H9 (cell line): ENCODE data around the gene TIAM2. TPM values are rescaled to one million over a fixed set of nuclear protein-coding genes. Genes with fewer than 3 reads are reported as not detected.

Experiments used
- DNase-seq: peaks from one replicate; pipeline ENCODE4 v3.0.0-alpha.2; 2017
- H2AFZ ChIP-seq: one replicate; pipeline ENCODE4 v1.6.1; 2013; ENCODE audit warnings: mild to moderate bottlenecking, low read length, control low read depth, moderate library complexity
- H2AK5ac ChIP-seq: 2 replicates; pipeline ENCODE4 v1.6.1; 2013; ENCODE audit warnings: low read length, control low read depth, mixed read lengths; ENCODE audit not compliant: insufficient read length
- H2BK120ac ChIP-seq: one replicate; pipeline ENCODE4 v1.6.1; 2013; ENCODE audit warnings: low read depth, mild to moderate bottlenecking, low read length, control low read depth, inconsistent platforms; ENCODE audit not compliant: poor library complexity, severe bottlenecking
- H2BK12ac ChIP-seq: 2 replicates; pipeline ENCODE4 v1.6.1; 2013; ENCODE audit warnings: low read length, control low read depth, mixed read lengths, low read depth; ENCODE audit not compliant: insufficient read length
- H2BK15ac ChIP-seq: 2 replicates; pipeline ENCODE4 v1.6.1; 2013; ENCODE audit warnings: low read depth, low read length, control low read depth
- H2BK20ac ChIP-seq: one replicate; pipeline ENCODE4 v1.6.1; 2013; ENCODE audit warnings: low read depth, mild to moderate bottlenecking, low read length, control low read depth, inconsistent platforms; ENCODE audit not compliant: poor library complexity, severe bottlenecking
- H2BK5ac ChIP-seq: 2 replicates; pipeline ENCODE4 v1.6.1; 2013; ENCODE audit warnings: low read length, control low read depth, mixed read lengths; ENCODE audit not compliant: insufficient read length
- H3K14ac ChIP-seq: 2 replicates; pipeline ENCODE4 v1.6.1; 2013; ENCODE audit warnings: low read length, control low read depth; ENCODE audit not compliant: insufficient read depth
- H3K18ac ChIP-seq: 2 replicates; pipeline ENCODE4 v1.6.1; 2013; ENCODE audit warnings: low read depth, mild to moderate bottlenecking, mixed read lengths, low read length, control low read depth; ENCODE audit not compliant: insufficient read length
- H3K23ac ChIP-seq: 2 replicates; pipeline ENCODE4 v1.6.1; 2013; ENCODE audit warnings: low read length, control low read depth, mixed read lengths, low read depth; ENCODE audit not compliant: insufficient read length
- H3K23me2 ChIP-seq: 2 replicates; pipeline ENCODE4 v1.6.1; 2013; ENCODE audit warnings: low read depth, mild to moderate bottlenecking, mixed read lengths, low read length, control low read depth; ENCODE audit not compliant: insufficient read length, poor library complexity, severe bottlenecking
- H3K27ac ChIP-seq: 2 replicates; pipeline ENCODE4 v1.5.1; 2013; ENCODE audit warnings: low read length, control low read depth, mixed read lengths, low read depth; ENCODE audit not compliant: insufficient read length
- H3K27me3 ChIP-seq: 2 replicates; pipeline ENCODE4 v1.6.1; 2013; ENCODE audit warnings: low read length, control low read depth, inconsistent platforms; ENCODE audit not compliant: insufficient read depth
- H3K4ac ChIP-seq: 2 replicates; pipeline ENCODE4 v1.6.1; 2013; ENCODE audit warnings: low read depth, mild to moderate bottlenecking, control low read depth, inconsistent platforms, low read length, moderate library complexity
- H3K4me1 ChIP-seq: 2 replicates; pipeline ENCODE4 v1.6.1; 2013; ENCODE audit warnings: low read length, control low read depth, inconsistent platforms; ENCODE audit not compliant: insufficient read depth
- H3K4me2 ChIP-seq: 2 replicates; pipeline ENCODE4 v1.6.1; 2013; ENCODE audit warnings: low read length, control low read depth, mixed read lengths; ENCODE audit not compliant: insufficient read length, insufficient read depth
- H3K56ac ChIP-seq: 2 replicates; pipeline ENCODE4 v1.6.1; 2013; ENCODE audit warnings: low read depth, mild to moderate bottlenecking, mixed read lengths, low read length, control low read depth; ENCODE audit not compliant: insufficient read length
- H3K79me1 ChIP-seq: 2 replicates; pipeline ENCODE4 v1.6.1; 2013; ENCODE audit warnings: low read depth, mild to moderate bottlenecking, moderate library complexity, low read length, control low read depth, inconsistent platforms; ENCODE audit not compliant: insufficient read depth, poor library complexity, severe bottlenecking
- H3K79me2 ChIP-seq: 2 replicates; pipeline ENCODE4 v1.6.1; 2013; ENCODE audit warnings: low read length, control low read depth, inconsistent platforms; ENCODE audit not compliant: insufficient read depth
- H3K9ac ChIP-seq: 2 replicates; pipeline ENCODE4 v1.6.1; 2013; ENCODE audit warnings: low read length, control low read depth, mixed read lengths; ENCODE audit not compliant: insufficient read length; ENCODE audit errors: extremely low read depth
- H3K9me3 ChIP-seq: one replicate; pipeline ENCODE4 v1.6.1; 2013; ENCODE audit warnings: low read depth, low read length, inconsistent platforms; ENCODE audit not compliant: control insufficient read depth
- H3T11ph ChIP-seq: one replicate; pipeline ENCODE4 v1.6.1; 2013; ENCODE audit warnings: mild to moderate bottlenecking, low read length, control low read depth, inconsistent platforms
- H4K20me1 ChIP-seq: one replicate; pipeline ENCODE4 v1.6.1; 2013; ENCODE audit not compliant: control insufficient read depth, insufficient read length, insufficient read depth
- H4K5ac ChIP-seq: 2 replicates; pipeline ENCODE4 v1.6.1; 2013; ENCODE audit warnings: low read depth, mild to moderate bottlenecking, mixed read lengths, low read length, control low read depth; ENCODE audit not compliant: insufficient read length
- H4K8ac ChIP-seq: replicated peaks from 2 replicates; pipeline ENCODE4 v1.6.1; 2013; ENCODE audit warnings: low read length, control low read depth, mixed read lengths, low read depth; ENCODE audit not compliant: insufficient read length
- H4K91ac ChIP-seq: 2 replicates; pipeline ENCODE4 v1.6.1; 2013; ENCODE audit warnings: low read depth, mild to moderate bottlenecking, moderate library complexity, mixed read lengths, low read length, control low read depth; ENCODE audit not compliant: insufficient read length
- H3K27ac Mint-ChIP-seq, 3 experiments: 2 replicates in 2 of 3; 3 replicates in 1 of 3; pipeline ENCODE4 v1.8.0; 2020 to 2021; ENCODE audit warnings: mixed read lengths in 3 of 3, mild to moderate bottlenecking in 1 of 3, moderate library complexity in 1 of 3
- H3K27me3 Mint-ChIP-seq: 2 replicates; pipeline ENCODE4 v1.8.0; 2021; ENCODE audit warnings: low read depth, mild to moderate bottlenecking, moderate library complexity, mixed read lengths
- H3K36me3 Mint-ChIP-seq, 3 experiments: 2 replicates in 2 of 3; 3 replicates in 1 of 3; pipeline ENCODE4 v1.8.0; 2020 to 2021; ENCODE audit warnings: low read depth in 3 of 3, mixed read lengths in 3 of 3; ENCODE audit not compliant: insufficient read depth in 1 of 3
- H3K4me1 Mint-ChIP-seq, 2 experiments: 2 replicates each; pipeline ENCODE4 v1.8.0; 2020; ENCODE audit warnings: mixed read lengths in 2 of 2
- H3K4me3 Mint-ChIP-seq, 2 experiments: 2 replicates in 1 of 2; 3 replicates in 1 of 2; pipeline ENCODE4 v1.8.0; 2020 to 2021; ENCODE audit warnings: mild to moderate bottlenecking in 2 of 2, mixed read lengths in 2 of 2, moderate library complexity in 1 of 2
- H3K9me3 Mint-ChIP-seq, 2 experiments: 2 replicates in 1 of 2; 3 replicates in 1 of 2; pipeline ENCODE4 v1.8.0; 2020; ENCODE audit warnings: mild to moderate bottlenecking in 2 of 2, mixed read lengths in 2 of 2, moderate library complexity in 1 of 2
- CTCF ChIP-seq: fragments of 200-600 bp; sonication (generic); conservative IDR thresholded peaks from 3 replicates; pipeline ENCODE4 v1.8.0; 2021; ENCODE audit warnings: antibody characterized with exemption, mild to moderate bottlenecking
- WGBS: extraction: QIAGEN DNeasy Blood & Tissue Kit; methylation state at CpG from one replicate; pipeline ENCODE4 v1.1.7; 2013; ENCODE audit warnings: missing lambda C conversion rate, low lambda C conversion rate, mixed read lengths; ENCODE audit not compliant: insufficient read length; ENCODE audit errors: extremely low coverage; 5-methylcytosine and 5-hydroxymethylcytosine counted together
- total RNA-seq: library from RNA; stranded (reverse); gene quantifications from 2 replicates; pipeline ENCODE4 v1.2.1, GENCODE V29; 2021

Gene TIAM2
- total RNA-seq, 1 experiment from 2014 or later: 6.3 TPM

- H3K4me1 ChIP-seq: no peaks in the 10 kb centered on the region
- no peak overlapping the region for H3K9ac ChIP-seq
- peaks cover 3% of the 10 kb centered on the region for H3K27me3 Mint-ChIP-seq
- no peaks in the 10 kb centered on the region for H4K20me1 ChIP-seq
- no peak overlapping the region for H2BK20ac ChIP-seq
- no peaks in the 10 kb centered on the region for H3K27me3 ChIP-seq
- no peaks in the 10 kb centered on the region for H3K23me2 ChIP-seq
- peaks cover 13% of the 10 kb centered on the region for H3K9me3 ChIP-seq
- DNase-seq: no peak
- no peak overlapping the region for H3K4me2 ChIP-seq
- H3T11ph ChIP-seq: no peak overlapping the region
- peaks cover 37 to 44% (median 38%) of the 10 kb centered on the region in 3 experiments for H3K36me3 Mint-ChIP-seq
- H4K91ac ChIP-seq: no peak overlapping the region
- no peak overlapping the region for H2AK5ac ChIP-seq
- no peak overlapping the region for H2BK12ac ChIP-seq
- H3K27ac ChIP-seq: no peak overlapping the region
- no peak overlapping the region for H3K56ac ChIP-seq
- no peak overlapping the region for H3K4ac ChIP-seq
- H2BK15ac ChIP-seq: no peak overlapping the region
- peak overlapping the region in 2 of 3 experiments; percentile 42 to 67; a peak in 3 of 7 replicates for H3K27ac Mint-ChIP-seq
- no peaks in the 10 kb centered on the region for H3K79me1 ChIP-seq
- H2BK120ac ChIP-seq: no peak overlapping the region
- no peak overlapping the region for H4K8ac ChIP-seq
- H3K23ac ChIP-seq: no peak overlapping the region
- H3K4me3 Mint-ChIP-seq: no peak overlapping the region
- H3K18ac ChIP-seq: no peak overlapping the region
- no peak overlapping the region for H2AFZ ChIP-seq
- no peak overlapping the region for H4K5ac ChIP-seq
- H2BK5ac ChIP-seq: no peak overlapping the region
- WGBS: no CpG with 5 or more reads among the region's 4 CpGs
- TF ChIP-seq CTCF: no peak
- peaks cover 32 to 38% of the 10 kb centered on the region in 2 experiments for H3K9me3 Mint-ChIP-seq
- H3K4me1 Mint-ChIP-seq: peaks cover 8 to 9% of the 10 kb centered on the region in 2 experiments
- no peak overlapping the region for H3K14ac ChIP-seq
- H3K79me2 ChIP-seq: no peaks in the 10 kb centered on the region
Measured at GRCh38 chr6:155234687-155235086, 239.6 kb downstream of the TIAM2 start.
